GM23338 (cell line): ENCODE results near the gene ETV5.

Source experiments
- CREB1 ChIP-seq: fragments of 250-450 bp; sonication (Bioruptor Pico); IDR thresholded peaks from 2 replicates; pipeline ENCODE4 v1.5.0; 2020; ENCODE audit warnings: low read depth, mild to moderate bottlenecking, moderate library complexity
- EZH2 ChIP-seq: fragments of 200-600 bp; sonication (generic); IDR thresholded peaks from one replicate; pipeline ENCODE4 v1.8.0; 2017; ENCODE audit warnings: antibody characterized with exemption, mild to moderate bottlenecking, low read depth; ENCODE audit not compliant: unreplicated experiment
- EZH2phosphoT487 ChIP-seq: fragments of 200-600 bp; sonication (generic); IDR thresholded peaks from one replicate; pipeline ENCODE4 v1.8.1; 2018; ENCODE audit warnings: antibody characterized with exemption; ENCODE audit not compliant: unreplicated experiment
- JUNB ChIP-seq: IDR thresholded peaks from one replicate; pipeline ENCODE4 v1.6.1; 2016; ENCODE audit warnings: antibody characterized with exemption; ENCODE audit not compliant: unreplicated experiment
- NANOG ChIP-seq: IDR thresholded peaks from 2 replicates; pipeline ENCODE4 v1.6.1; 2016; ENCODE audit warnings: antibody characterized with exemption, borderline replicate concordance
- POLR2AphosphoS5 ChIP-seq: IDR thresholded peaks from 2 replicates; pipeline ENCODE4 v1.6.1; 2016; ENCODE audit warnings: antibody characterized with exemption, low read depth
- STAT1 ChIP-seq: IDR thresholded peaks from one replicate; pipeline ENCODE4 v1.6.1; 2016; ENCODE audit warnings: antibody characterized with exemption; ENCODE audit not compliant: unreplicated experiment
- ZNF114 ChIP-seq: fragments of 250-450 bp; sonication (Bioruptor Pico); IDR thresholded peaks from 2 replicates; pipeline ENCODE4 v1.5.0; 2020; ENCODE audit warnings: mild to moderate bottlenecking, moderate library complexity
- ZNF331 ChIP-seq: fragments of 250-450 bp; sonication (Bioruptor Pico); IDR thresholded peaks from 2 replicates; pipeline ENCODE4 v1.5.0; 2020; ENCODE audit warnings: low read depth, mild to moderate bottlenecking, moderate library complexity
- TF ChIP-seq, protein P1 (sequence below), 2 experiments: fragments of 200-600 bp in 1 of 2; sonication (generic) in 1 of 2; conservative IDR thresholded peaks; 2 replicates each; pipeline versions ENCODE4 v1.5.1 to v1.6.1; 2016 to 2017; ENCODE audit warnings: antibody characterized with exemption in 2 of 2, low read depth in 2 of 2, mild to moderate bottlenecking in 2 of 2, moderate library complexity in 1 of 2
- TF ChIP-seq, protein P2 (sequence below): IDR thresholded peaks from one replicate; pipeline ENCODE4 v1.6.1; 2018; ENCODE audit warnings: antibody characterized with exemption; ENCODE audit not compliant: unreplicated experiment
- TF ChIP-seq, protein P3 (sequence below): IDR thresholded peaks from 2 replicates; pipeline ENCODE4 v1.6.1; 2016; ENCODE audit warnings: antibody characterized with exemption
- TF ChIP-seq, protein P4 (sequence below): fragments of 250-450 bp; sonication (Bioruptor Pico); IDR thresholded peaks from 2 replicates; pipeline ENCODE4 v1.5.0; 2020; ENCODE audit warnings: mild to moderate bottlenecking, moderate library complexity

DNA sequence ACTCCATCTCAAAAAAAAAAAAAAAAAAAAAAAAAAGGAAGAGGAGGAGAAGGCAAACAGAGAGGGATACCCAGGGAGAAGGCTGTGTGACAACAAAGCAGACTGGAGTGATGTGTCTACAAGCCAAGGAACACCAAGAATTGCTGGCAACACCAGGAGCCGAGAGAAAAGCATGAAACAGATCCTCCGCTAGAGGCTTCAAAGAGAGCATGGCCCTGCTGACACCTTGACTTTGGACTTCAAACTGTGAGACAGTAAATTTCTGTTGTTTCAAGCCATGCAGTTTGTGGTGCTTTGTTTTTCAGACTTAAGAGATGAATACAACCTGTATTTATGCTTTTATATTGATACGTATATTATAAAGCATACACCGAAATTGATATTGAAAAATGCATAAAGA, 96.8 kb downstream of the ETV5 start:
- TF ChIP-seq, protein P1, sequence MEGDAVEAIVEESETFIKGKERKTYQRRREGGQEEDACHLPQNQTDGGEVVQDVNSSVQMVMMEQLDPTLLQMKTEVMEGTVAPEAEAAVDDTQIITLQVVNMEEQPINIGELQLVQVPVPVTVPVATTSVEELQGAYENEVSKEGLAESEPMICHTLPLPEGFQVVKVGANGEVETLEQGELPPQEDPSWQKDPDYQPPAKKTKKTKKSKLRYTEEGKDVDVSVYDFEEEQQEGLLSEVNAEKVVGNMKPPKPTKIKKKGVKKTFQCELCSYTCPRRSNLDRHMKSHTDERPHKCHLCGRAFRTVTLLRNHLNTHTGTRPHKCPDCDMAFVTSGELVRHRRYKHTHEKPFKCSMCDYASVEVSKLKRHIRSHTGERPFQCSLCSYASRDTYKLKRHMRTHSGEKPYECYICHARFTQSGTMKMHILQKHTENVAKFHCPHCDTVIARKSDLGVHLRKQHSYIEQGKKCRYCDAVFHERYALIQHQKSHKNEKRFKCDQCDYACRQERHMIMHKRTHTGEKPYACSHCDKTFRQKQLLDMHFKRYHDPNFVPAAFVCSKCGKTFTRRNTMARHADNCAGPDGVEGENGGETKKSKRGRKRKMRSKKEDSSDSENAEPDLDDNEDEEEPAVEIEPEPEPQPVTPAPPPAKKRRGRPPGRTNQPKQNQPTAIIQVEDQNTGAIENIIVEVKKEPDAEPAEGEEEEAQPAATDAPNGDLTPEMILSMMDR (conservative IDR thresholded peaks at IDR 0.05; ENCODE audit: low read depth in 2 of 2) = no peak
- TF ChIP-seq, protein P2, sequence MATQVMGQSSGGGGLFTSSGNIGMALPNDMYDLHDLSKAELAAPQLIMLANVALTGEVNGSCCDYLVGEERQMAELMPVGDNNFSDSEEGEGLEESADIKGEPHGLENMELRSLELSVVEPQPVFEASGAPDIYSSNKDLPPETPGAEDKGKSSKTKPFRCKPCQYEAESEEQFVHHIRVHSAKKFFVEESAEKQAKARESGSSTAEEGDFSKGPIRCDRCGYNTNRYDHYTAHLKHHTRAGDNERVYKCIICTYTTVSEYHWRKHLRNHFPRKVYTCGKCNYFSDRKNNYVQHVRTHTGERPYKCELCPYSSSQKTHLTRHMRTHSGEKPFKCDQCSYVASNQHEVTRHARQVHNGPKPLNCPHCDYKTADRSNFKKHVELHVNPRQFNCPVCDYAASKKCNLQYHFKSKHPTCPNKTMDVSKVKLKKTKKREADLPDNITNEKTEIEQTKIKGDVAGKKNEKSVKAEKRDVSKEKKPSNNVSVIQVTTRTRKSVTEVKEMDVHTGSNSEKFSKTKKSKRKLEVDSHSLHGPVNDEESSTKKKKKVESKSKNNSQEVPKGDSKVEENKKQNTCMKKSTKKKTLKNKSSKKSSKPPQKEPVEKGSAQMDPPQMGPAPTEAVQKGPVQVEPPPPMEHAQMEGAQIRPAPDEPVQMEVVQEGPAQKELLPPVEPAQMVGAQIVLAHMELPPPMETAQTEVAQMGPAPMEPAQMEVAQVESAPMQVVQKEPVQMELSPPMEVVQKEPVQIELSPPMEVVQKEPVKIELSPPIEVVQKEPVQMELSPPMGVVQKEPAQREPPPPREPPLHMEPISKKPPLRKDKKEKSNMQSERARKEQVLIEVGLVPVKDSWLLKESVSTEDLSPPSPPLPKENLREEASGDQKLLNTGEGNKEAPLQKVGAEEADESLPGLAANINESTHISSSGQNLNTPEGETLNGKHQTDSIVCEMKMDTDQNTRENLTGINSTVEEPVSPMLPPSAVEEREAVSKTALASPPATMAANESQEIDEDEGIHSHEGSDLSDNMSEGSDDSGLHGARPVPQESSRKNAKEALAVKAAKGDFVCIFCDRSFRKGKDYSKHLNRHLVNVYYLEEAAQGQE = no peak
- TF ChIP-seq POLR2AphosphoS5 = no peak
- no peak for TF ChIP-seq EZH2phosphoT487
- no peak for TF ChIP-seq EZH2
- TF ChIP-seq, protein P3, sequence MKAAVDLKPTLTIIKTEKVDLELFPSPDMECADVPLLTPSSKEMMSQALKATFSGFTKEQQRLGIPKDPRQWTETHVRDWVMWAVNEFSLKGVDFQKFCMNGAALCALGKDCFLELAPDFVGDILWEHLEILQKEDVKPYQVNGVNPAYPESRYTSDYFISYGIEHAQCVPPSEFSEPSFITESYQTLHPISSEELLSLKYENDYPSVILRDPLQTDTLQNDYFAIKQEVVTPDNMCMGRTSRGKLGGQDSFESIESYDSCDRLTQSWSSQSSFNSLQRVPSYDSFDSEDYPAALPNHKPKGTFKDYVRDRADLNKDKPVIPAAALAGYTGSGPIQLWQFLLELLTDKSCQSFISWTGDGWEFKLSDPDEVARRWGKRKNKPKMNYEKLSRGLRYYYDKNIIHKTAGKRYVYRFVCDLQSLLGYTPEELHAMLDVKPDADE = no peak
- TF ChIP-seq ZNF331 = no peak
- TF ChIP-seq JUNB = no peak
- TF ChIP-seq STAT1 = no peak
- TF ChIP-seq ZNF114 (CRISPR knock-in tag) = no peak
- TF ChIP-seq CREB1 (CRISPR knock-in tag) = no peak
- no peak for TF ChIP-seq NANOG
- TF ChIP-seq, protein P4, sequence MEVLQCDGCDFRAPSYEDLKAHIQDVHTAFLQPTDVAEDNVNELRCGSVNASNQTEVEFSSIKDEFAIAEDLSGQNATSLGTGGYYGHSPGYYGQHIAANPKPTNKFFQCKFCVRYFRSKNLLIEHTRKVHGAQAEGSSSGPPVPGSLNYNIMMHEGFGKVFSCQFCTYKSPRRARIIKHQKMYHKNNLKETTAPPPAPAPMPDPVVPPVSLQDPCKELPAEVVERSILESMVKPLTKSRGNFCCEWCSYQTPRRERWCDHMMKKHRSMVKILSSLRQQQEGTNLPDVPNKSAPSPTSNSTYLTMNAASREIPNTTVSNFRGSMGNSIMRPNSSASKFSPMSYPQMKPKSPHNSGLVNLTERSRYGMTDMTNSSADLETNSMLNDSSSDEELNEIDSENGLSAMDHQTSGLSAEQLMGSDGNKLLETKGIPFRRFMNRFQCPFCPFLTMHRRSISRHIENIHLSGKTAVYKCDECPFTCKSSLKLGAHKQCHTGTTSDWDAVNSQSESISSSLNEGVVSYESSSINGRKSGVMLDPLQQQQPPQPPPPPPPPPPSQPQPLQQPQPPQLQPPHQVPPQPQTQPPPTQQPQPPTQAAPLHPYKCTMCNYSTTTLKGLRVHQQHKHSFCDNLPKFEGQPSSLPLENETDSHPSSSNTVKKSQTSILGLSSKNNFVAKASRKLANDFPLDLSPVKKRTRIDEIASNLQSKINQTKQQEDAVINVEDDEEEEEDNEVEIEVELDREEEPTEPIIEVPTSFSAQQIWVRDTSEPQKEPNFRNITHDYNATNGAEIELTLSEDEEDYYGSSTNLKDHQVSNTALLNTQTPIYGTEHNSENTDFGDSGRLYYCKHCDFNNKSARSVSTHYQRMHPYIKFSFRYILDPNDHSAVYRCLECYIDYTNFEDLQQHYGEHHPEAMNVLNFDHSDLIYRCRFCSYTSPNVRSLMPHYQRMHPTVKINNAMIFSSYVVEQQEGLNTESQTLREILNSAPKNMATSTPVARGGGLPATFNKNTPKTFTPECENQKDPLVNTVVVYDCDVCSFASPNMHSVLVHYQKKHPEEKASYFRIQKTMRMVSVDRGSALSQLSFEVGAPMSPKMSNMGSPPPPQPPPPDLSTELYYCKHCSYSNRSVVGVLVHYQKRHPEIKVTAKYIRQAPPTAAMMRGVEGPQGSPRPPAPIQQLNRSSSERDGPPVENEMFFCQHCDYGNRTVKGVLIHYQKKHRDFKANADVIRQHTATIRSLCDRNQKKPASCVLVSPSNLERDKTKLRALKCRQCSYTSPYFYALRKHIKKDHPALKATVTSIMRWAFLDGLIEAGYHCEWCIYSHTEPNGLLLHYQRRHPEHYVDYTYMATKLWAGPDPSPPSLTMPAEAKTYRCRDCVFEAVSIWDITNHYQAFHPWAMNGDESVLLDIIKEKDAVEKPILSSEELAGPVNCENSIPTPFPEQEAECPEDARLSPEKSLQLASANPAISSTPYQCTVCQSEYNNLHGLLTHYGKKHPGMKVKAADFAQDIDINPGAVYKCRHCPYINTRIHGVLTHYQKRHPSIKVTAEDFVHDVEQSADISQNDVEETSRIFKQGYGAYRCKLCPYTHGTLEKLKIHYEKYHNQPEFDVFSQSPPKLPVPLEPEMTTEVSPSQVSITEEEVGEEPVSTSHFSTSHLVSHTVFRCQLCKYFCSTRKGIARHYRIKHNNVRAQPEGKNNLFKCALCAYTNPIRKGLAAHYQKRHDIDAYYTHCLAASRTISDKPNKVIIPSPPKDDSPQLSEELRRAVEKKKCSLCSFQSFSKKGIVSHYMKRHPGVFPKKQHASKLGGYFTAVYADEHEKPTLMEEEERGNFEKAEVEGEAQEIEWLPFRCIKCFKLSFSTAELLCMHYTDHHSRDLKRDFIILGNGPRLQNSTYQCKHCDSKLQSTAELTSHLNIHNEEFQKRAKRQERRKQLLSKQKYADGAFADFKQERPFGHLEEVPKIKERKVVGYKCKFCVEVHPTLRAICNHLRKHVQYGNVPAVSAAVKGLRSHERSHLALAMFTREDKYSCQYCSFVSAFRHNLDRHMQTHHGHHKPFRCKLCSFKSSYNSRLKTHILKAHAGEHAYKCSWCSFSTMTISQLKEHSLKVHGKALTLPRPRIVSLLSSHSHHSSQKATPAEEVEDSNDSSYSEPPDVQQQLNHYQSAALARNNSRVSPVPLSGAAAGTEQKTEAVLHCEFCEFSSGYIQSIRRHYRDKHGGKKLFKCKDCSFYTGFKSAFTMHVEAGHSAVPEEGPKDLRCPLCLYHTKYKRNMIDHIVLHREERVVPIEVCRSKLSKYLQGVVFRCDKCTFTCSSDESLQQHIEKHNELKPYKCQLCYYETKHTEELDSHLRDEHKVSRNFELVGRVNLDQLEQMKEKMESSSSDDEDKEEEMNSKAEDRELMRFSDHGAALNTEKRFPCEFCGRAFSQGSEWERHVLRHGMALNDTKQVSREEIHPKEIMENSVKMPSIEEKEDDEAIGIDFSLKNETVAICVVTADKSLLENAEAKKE (CRISPR knock-in tag) = no peak
